GM08714 (cell line): ENCODE data around the gene SF3B1.
A peak's percentile ranks its signal among the peaks of the same experiment; 100 is the strongest.

Source experiments
- H3K4me3 ChIP-seq: fragments of 200-500 bp; sonication (Bioruptor generic); 2 replicates; pipeline ENCODE4 v1.5.1; 2014; ENCODE audit warnings: mild to moderate bottlenecking, low read length, inconsistent platforms
- ZNF274 ChIP-seq: IDR thresholded peaks from 2 replicates; pipeline ENCODE4 v1.6.1; 2012; ENCODE audit warnings: mild to moderate bottlenecking, low read depth, low read length

Gene SF3B1

GRCh38 chr2:197450465-197450864 lies 15.6 kb upstream of the SF3B1 start:
- no peak overlapping the region for H3K4me3 ChIP-seq
- TF ChIP-seq ZNF274, result no peak

DNA sequence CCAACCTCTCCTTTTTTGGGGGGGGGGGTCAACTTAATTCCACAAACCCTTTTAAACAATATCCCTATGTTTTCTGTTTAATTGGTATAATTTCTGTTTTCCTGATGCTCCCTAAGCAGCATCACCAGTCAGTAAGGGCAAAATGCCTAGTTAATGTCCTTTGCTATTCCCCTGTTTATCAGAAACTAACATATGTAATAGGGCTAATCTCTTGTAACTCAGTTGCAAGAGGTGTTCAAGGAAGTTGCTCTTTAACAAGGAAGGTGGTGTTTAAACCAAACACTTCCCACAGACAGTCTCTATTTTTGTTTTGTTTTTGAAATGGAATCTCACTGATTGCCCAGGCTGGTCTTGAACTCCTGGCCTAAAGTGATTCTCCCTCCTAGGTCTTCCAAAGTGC lies 12.0 kb upstream of the SF3B1 start:
- TF ChIP-seq ZNF274, result no peak
- no peak overlapping the region for H3K4me3 ChIP-seq

DNA sequence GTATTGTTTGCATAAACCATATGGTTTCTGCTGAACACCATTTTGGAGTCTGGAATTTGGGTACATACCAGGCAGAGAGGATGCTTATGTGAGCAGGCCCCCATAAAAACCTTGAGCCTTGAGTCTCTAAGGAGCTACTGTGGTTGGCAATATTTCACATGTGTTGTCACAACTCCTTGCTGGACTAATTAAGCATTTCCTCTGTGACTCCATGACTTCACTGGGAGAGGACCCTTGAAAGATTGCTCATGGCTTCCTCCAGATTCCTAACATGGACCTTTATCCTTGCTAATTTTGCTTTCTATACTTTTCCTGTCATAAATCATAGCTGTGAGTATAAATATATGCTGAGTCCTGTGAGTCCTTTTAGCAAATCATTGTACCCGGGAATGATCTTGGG lies 10.9 kb upstream of the SF3B1 start:
- TF ChIP-seq ZNF274, result no peak
- H3K4me3 ChIP-seq, result no peak overlapping the region

GRCh38 chr2:197442857-197443256 lies 8.0 kb upstream of the SF3B1 start:
- H3K4me3 ChIP-seq, result no peak overlapping the region
- TF ChIP-seq ZNF274, result no peak

GRCh38 chr2:197437380-197437779 lies 2.6 kb upstream of the SF3B1 start:
- H3K4me3 ChIP-seq, result no peak overlapping the region
- no peak for TF ChIP-seq ZNF274

DNA sequence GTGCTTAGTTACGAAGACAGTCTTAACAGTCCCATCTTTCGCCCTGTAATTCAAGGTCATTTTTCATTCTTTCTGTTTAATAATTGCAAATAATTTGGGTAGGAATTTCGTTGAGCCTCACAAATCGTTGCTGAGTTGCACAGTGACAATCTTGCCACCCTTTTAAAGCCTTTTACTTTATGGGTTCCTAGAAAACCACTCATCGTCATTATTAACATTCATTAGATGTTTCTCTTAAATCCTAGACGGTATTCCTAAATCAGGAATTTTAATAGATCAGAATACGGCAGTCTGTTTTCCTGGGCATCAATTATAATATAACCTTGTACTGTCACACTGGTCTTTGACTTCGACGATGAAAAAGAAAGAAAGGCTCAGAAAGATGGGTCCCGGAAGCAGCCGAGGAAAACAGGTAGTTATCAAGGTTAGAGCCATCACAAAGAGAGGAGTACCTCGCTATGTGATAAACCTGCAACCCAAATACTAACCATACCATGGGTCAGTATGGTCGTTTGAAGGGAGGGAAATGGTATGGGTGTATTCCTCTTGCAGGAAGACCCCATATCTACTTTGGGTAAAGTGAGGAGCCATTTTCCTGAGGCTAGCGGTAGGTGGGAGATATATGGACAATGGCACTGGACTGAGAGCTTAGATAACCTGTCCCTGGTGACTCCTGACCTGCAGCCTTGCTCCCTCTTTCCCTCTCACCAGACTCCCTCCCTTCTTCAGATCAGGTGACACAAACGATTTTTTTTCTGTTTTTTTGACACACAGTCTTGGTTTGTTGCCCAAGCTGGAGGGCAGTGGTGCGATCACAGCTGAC lies 981 bp upstream of the SF3B1 start:
- no peak for TF ChIP-seq ZNF274
- H3K4me3 ChIP-seq, result peak overlapping the region; percentile 92

DNA sequence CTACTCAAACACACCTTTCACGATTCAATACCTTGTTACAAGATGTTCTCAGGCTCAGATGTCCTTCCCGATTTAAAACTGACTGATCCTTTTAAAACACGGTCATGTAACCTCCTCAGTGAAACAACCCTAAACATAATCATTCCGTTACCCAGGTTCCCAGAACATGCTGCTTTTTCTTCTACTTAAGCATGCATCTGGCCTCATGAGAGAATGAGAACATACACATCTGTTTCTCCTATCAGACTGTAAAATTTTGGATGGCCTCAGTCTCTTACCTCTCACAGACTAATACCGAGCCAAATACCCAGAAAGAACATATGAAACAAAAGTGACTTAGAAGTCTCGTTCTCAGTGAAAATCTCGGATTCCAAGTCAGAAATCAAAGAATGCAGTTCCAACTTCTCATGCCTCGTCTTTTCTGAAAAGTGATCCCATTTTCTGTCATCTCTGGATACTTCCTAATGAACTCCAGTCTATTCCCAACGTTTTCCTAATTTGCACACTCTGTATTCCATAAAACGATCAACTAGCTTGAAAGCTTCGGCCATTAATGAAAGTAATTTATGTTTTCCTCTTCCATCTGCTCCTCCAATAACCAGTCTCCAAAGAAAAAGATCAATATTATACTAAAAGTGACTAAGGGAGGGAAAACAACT lies 919 bp downstream of the SF3B1 start:
- peak overlapping the region; percentile 79 for H3K4me3 ChIP-seq
- TF ChIP-seq ZNF274, result no peak

DNA sequence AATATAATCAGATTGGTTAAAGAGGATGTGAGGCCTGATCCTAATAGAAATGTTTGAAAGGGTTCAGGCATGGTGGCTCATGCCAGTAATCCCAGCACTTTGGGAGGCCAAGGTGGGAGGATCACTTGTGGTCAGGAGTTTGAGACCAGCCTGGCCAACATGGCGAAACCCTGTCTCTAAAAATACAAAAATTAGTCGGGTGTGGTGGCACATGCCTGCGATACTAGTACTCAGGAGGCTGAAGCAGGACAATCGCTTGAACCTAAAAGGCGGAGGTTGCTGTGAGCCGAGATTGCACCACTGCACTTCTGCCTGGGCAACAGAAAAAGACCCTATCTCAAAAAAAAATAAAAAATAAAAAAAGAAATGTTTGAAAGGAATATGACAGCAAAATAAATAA lies 2.3 kb downstream of the SF3B1 start:
- H3K4me3 ChIP-seq, result peak overlapping the region; percentile 43

DNA sequence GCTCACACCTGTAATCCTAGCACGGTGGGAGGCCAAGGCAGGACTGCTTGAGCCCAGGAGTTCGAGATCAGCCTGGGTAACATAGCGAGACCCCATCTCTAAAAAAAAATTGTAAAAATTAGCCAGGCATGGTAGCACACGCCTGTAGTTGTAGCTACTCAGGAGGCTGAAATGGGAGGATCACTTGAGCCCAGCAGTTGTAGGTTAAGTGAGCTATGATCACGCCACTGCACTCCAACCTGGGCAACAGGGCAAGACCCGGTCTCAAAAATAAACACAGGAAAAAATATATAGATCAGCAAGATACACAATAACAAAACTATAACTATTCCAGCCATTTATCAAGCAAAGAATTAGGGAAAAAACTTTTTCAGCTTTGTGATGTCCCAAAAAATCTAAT lies 3.0 kb downstream of the SF3B1 start:
- H3K4me3 ChIP-seq, result peak overlapping the region; percentile 1
- TF ChIP-seq ZNF274, result no peak

DNA sequence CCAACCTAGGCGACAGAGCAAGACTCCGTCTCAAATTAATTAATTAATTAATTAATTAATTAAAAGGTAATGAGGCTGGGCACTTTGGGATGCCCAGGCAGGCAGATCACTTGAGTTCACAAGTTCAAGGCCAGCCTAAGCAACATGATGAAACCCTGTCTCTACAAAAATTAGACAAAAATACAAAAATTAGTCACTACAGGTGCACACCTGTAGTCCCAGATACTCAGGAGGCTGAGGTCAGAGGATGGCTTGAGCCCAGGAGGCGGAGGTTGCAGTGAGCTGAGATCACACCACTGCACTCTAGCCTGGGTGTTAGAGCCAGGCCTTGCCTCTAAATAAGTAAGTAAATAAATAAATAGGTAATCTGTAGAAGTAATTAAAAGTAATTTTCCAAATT lies 6.8 kb downstream of the SF3B1 start:
- H3K4me3 ChIP-seq, result no peak overlapping the region

GRCh38 chr2:197426723-197427603 lies 7.9 kb downstream of the SF3B1 start:
- no peak overlapping the region for H3K4me3 ChIP-seq

More for the DNA sequence above, 6.8 kb downstream of the SF3B1 start:
- TF ChIP-seq ZNF274, result no peak

GRCh38 chr2:197425550-197425949 lies 9.3 kb downstream of the SF3B1 start:
- H3K4me3 ChIP-seq, result no peak overlapping the region
- no peak for TF ChIP-seq ZNF274

More at GRCh38 chr2:197426723-197427603, 7.9 kb downstream of the SF3B1 start:
- TF ChIP-seq ZNF274, result no peak

DNA sequence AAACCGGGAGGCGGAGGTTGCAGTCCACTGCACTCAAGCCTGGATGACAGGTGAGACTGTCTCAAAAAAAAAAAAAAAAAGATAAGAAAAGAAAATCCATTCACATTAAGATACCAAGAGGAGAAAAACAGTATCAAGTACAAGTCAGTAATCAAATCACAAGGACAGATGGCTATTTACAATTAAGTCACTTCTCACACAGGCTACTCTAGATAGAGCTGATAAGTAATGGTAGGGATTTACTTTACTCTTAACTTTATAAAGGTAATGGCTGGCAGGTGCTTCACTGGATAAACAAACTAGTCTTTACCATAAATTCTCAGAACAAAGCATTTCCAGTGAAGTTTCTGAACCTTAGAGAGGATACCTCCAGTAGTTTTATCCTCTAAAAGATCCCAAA lies 11.5 kb downstream of the SF3B1 start:
- TF ChIP-seq ZNF274, result no peak
- H3K4me3 ChIP-seq, result no peak overlapping the region

DNA sequence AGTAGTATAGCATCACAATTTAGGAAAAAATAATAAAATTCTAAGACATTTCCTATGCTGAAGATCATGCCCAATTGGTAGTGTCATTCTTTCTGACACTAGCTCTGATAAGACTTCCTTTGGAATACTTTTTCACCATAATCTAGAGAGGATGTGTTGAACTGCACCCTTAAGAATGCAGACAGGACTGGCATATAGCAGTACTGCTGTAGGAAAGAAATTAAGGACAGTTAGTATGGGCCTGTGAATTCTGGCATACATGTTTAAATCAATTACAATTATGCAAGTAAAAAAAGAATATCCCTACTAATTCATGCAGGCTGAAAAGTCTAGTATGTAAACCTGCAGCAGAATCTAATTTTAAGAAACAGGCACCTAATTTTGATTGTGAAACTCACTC lies 15.4 kb downstream of the SF3B1 start:
- no peak overlapping the region for H3K4me3 ChIP-seq
- no peak for TF ChIP-seq ZNF274
